GM12874 (cell line): ENCODE data around the gene COL1A1.

Source experiments
- CTCF ChIP-seq: IDR thresholded peaks from 2 replicates; pipeline ENCODE4 v1.5.1; 2011; ENCODE audit warnings: low read depth, mild to moderate bottlenecking, control low read depth, low read length, moderate library complexity; ENCODE audit not compliant: insufficient read depth

COL1A1 gene

GRCh38 chr17:50144845-50145531 is 56.4 kb downstream of the COL1A1 start:
- no peak for TF ChIP-seq CTCF

GRCh38 chr17:50144355-50144754 is 57.1 kb downstream of the COL1A1 start:
- no peak for TF ChIP-seq CTCF

GRCh38 chr17:50143461-50144176 is 57.8 kb downstream of the COL1A1 start:
- TF ChIP-seq CTCF: no peak

- TF ChIP-seq CTCF: no peak
Measured at GRCh38 chr17:50141745-50142110, 59.7 kb downstream of the COL1A1 start.

GRCh38 chr17:50141026-50141744 is 60.2 kb downstream of the COL1A1 start:
- no peak for TF ChIP-seq CTCF

- peak; percentile 96 for TF ChIP-seq CTCF
Measured at GRCh38 chr17:50139950-50140885, 61.2 kb downstream of the COL1A1 start.
